IMR-90 (cell line): ENCODE data around the gene GPR142. TPM values are rescaled to one million over a fixed set of nuclear protein-coding genes. Genes with fewer than 3 reads are reported as not detected.

ENCODE experiments used
- ATAC-seq: fragments of 200-7000 bp; cut with Tn5 transposase; 2 replicates; pipeline ENCODE4 v1.9.1; 2020; ENCODE audit warnings: low read depth, mild to moderate bottlenecking, moderate library complexity
- BruUV-seq: library from RNA; stranded (reverse); fragments of 400-500 nt; replicated peaks from 2 replicates; lab custom pipeline; 2021; lab: Mats Ljungman, UMichigan
- CTCF ChIA-PET: fragments of 300-600 bp; formaldehyde crosslinking; extraction: SDS; loops from one replicate; lab custom pipeline; 2021; ENCODE audit warnings: antibody characterized with exemption; lab: Yijun Ruan, JAX
- POLR2A ChIA-PET: fragments of 300-600 bp; sonication (Branson Sonifier 250); formaldehyde crosslinking; loops from one replicate; lab custom pipeline; 2022; ENCODE audit warnings: antibody characterized with exemption; ENCODE audit not compliant: unreplicated experiment; lab: Charles Lee
- DNase-seq: peaks from one replicate; pipeline ENCODE4 v3.0.0; 2013
- H2AFZ ChIP-seq: replicated peaks from 2 replicates; pipeline ENCODE3; 2013; ENCODE audit warnings: low read length, mild to moderate bottlenecking; ENCODE audit not compliant: poor library complexity
- H2AK5ac ChIP-seq: 2 replicates; pipeline ENCODE4 v1.6.1; 2013; ENCODE audit warnings: low read depth, low read length, inconsistent platforms
- H2AK9ac ChIP-seq: replicated peaks from 2 replicates; pipeline ENCODE3; 2013; ENCODE audit warnings: mild to moderate bottlenecking, low read depth, low read length, moderate library complexity; ENCODE audit not compliant: poor library complexity
- H2BK120ac ChIP-seq: 2 replicates; pipeline ENCODE4 v1.6.1; 2013; ENCODE audit warnings: low read depth, low read length, inconsistent platforms
- H2BK15ac ChIP-seq: 3 replicates; pipeline ENCODE4 v1.6.1; 2013; ENCODE audit warnings: low read depth, low read length, inconsistent platforms
- H2BK20ac ChIP-seq: 2 replicates; pipeline ENCODE4 v1.6.1; 2013; ENCODE audit warnings: low read depth, mild to moderate bottlenecking, inconsistent platforms, low read length, moderate library complexity
- H2BK5ac ChIP-seq: 2 replicates; pipeline ENCODE4 v1.6.1; 2013; ENCODE audit warnings: mild to moderate bottlenecking, low read depth, low read length, inconsistent platforms; ENCODE audit not compliant: poor library complexity, severe bottlenecking
- H3K14ac ChIP-seq: replicated peaks from 2 replicates; pipeline ENCODE4 v1.6.1; 2013; ENCODE audit warnings: low read depth, low read length, inconsistent platforms
- H3K18ac ChIP-seq: 2 replicates; pipeline ENCODE4 v1.6.1; 2013; ENCODE audit warnings: low read depth, low read length, control low read depth
- H3K23ac ChIP-seq: 2 replicates; pipeline ENCODE4 v1.6.1; 2013; ENCODE audit warnings: low read depth, low read length, inconsistent platforms
- H3K27ac ChIP-seq: 2 replicates; pipeline ENCODE4 v1.5.1; 2013; ENCODE audit warnings: mild to moderate bottlenecking, control low read depth, low read length; ENCODE audit not compliant: insufficient read depth
- H3K27me3 ChIP-seq: 2 replicates; pipeline ENCODE4 v1.6.1; 2013; ENCODE audit warnings: low read length; ENCODE audit not compliant: control insufficient read depth, insufficient read depth
- H3K36me3 ChIP-seq: 2 replicates; pipeline ENCODE4 v1.6.1; 2013; ENCODE audit warnings: low read length, mixed read lengths; ENCODE audit not compliant: control insufficient read depth, insufficient read depth
- H3K4ac ChIP-seq: 2 replicates; pipeline ENCODE4 v1.6.1; 2013; ENCODE audit warnings: low read depth, low read length, inconsistent platforms
- H3K4me1 ChIP-seq: 2 replicates; pipeline ENCODE4 v1.6.1; 2013; ENCODE audit warnings: low read length, mixed read lengths; ENCODE audit not compliant: control insufficient read depth, insufficient read depth
- H3K4me2 ChIP-seq: 2 replicates; pipeline ENCODE4 v1.6.1; 2013; ENCODE audit warnings: low read depth, mild to moderate bottlenecking, control low read depth, low read length, moderate library complexity
- H3K4me3 ChIP-seq: 2 replicates; pipeline ENCODE4 v1.5.1; 2013; ENCODE audit warnings: low read depth, mild to moderate bottlenecking, control low read depth, low read length, moderate library complexity; ENCODE audit not compliant: insufficient read depth
- H3K56ac ChIP-seq: 2 replicates; pipeline ENCODE4 v1.6.1; 2013; ENCODE audit warnings: low read length, inconsistent platforms; ENCODE audit not compliant: insufficient read depth; ENCODE audit errors: extremely low read depth
- H3K79me1 ChIP-seq, 2 experiments: 2 replicates each; pipeline ENCODE4 v1.6.1; 2013; ENCODE audit warnings: low read length in 2 of 2, inconsistent platforms in 1 of 2, low read depth in 1 of 2
- H3K9ac ChIP-seq: 2 replicates; pipeline ENCODE4 v1.6.1; 2013; ENCODE audit warnings: low read depth, low read length, control low read depth
- H3K9me1 ChIP-seq: 2 replicates; pipeline ENCODE4 v1.6.1; 2013; ENCODE audit warnings: low read length, inconsistent platforms; ENCODE audit not compliant: insufficient read depth
- H3K9me3 ChIP-seq: 2 replicates; pipeline ENCODE4 v1.6.1; 2013; ENCODE audit warnings: low read length; ENCODE audit not compliant: control insufficient read depth, insufficient read depth
- H4K20me1 ChIP-seq: 2 replicates; pipeline ENCODE4 v1.6.1; 2013; ENCODE audit warnings: low read length, inconsistent platforms; ENCODE audit not compliant: insufficient read depth
- H4K5ac ChIP-seq: 2 replicates; pipeline ENCODE4 v1.6.1; 2013; ENCODE audit warnings: mild to moderate bottlenecking, low read depth, low read length, control low read depth
- H4K8ac ChIP-seq, 2 experiments: 2 replicates each; pipeline ENCODE4 v1.6.1; 2013; ENCODE audit warnings: low read depth in 2 of 2, low read length in 2 of 2, control low read depth in 1 of 2, inconsistent platforms in 1 of 2
- H4K91ac ChIP-seq: 2 replicates; pipeline ENCODE4 v1.6.1; 2013; ENCODE audit warnings: low read depth, low read length, inconsistent platforms; ENCODE audit not compliant: insufficient read depth
- BHLHE40 ChIP-seq: fragments of 150-350 bp; IDR thresholded peaks from 2 replicates; pipeline ENCODE4 v1.6.1; 2016; ENCODE audit warnings: mild to moderate bottlenecking, low read depth, low read length
- CEBPB ChIP-seq: IDR thresholded peaks from 2 replicates; pipeline ENCODE4 v1.6.1; 2012; ENCODE audit warnings: low read depth, low read length, improper control_type of control experiment
- CHD1 ChIP-seq: IDR thresholded peaks from 2 replicates; pipeline ENCODE4 v1.6.1; 2012; ENCODE audit warnings: low read depth, low read length, improper control_type of control experiment
- FOS ChIP-seq: fragments of 150-350 bp; IDR thresholded peaks from 2 replicates; pipeline ENCODE4 v1.6.1; 2016; ENCODE audit warnings: low read depth, low read length
- MAFK ChIP-seq: IDR thresholded peaks from 2 replicates; pipeline ENCODE4 v1.6.1; 2012; ENCODE audit warnings: low read depth, low read length, improper control_type of control experiment
- MAZ ChIP-seq: IDR thresholded peaks from 2 replicates; pipeline ENCODE4 v1.6.1; 2012; ENCODE audit warnings: low read depth, mild to moderate bottlenecking, low read length, improper control_type of control experiment, moderate library complexity, borderline replicate concordance
- MXI1 ChIP-seq: IDR thresholded peaks from 2 replicates; pipeline ENCODE4 v1.6.1; 2012; ENCODE audit warnings: low read depth, mild to moderate bottlenecking, low read length, moderate library complexity, borderline replicate concordance
- NFE2L2 ChIP-seq: fragments of 150-350 bp; IDR thresholded peaks from 2 replicates; pipeline ENCODE4 v1.6.1; 2016; ENCODE audit warnings: low read depth, mild to moderate bottlenecking, low read length
- POLR2A ChIP-seq: IDR thresholded peaks from 2 replicates; pipeline ENCODE4 v1.6.1; 2012; ENCODE audit warnings: mild to moderate bottlenecking, low read depth, low read length
- RAD21 ChIP-seq: IDR thresholded peaks from 2 replicates; pipeline ENCODE4 v1.6.1; 2012; ENCODE audit warnings: low read length, improper control_type of control experiment
- RCOR1 ChIP-seq: IDR thresholded peaks from 2 replicates; pipeline ENCODE4 v1.6.1; 2012; ENCODE audit warnings: mild to moderate bottlenecking, low read length, improper control_type of control experiment; ENCODE audit not compliant: insufficient replicate concordance
- RFX5 ChIP-seq: IDR thresholded peaks from 2 replicates; pipeline ENCODE4 v1.8.0; 2012; ENCODE audit warnings: low read depth, mild to moderate bottlenecking, low read length, moderate library complexity
- SMC3 ChIP-seq: fragments of 150-350 bp; IDR thresholded peaks from 2 replicates; pipeline ENCODE4 v1.6.1; 2016; ENCODE audit warnings: low read depth, mild to moderate bottlenecking, antibody characterized with exemption, low read length, moderate library complexity
- WGBS, 2 experiments: methylation state at CpG; one replicate each; pipeline versions ENCODE4 v1.1.5 to v1.1.7; 2013; ENCODE audit warnings: missing lambda C conversion rate in 2 of 2; ENCODE audit not compliant: insufficient read length in 1 of 2; ENCODE audit errors: extremely low coverage in 2 of 2; 5-methylcytosine and 5-hydroxymethylcytosine counted together
- dilution Hi-C: fragments of 300-500 bp; cut with HindIII; formaldehyde crosslinking; loops from one replicate; pipeline ENCODE4 v1.14.3; 2018; ENCODE audit warnings: low sequenced_read_pairs; ENCODE audit not compliant: unreplicated experiment
- in situ Hi-C: fragments of 300-500 bp; cut with MboI; formaldehyde crosslinking; loops from 3 replicates; pipeline ENCODE4 v1.14.3; 2019; ENCODE audit warnings: low sequenced_read_pairs, inconsistent platforms, mixed read lengths
- intact Hi-C: fragments of 100-400 bp; cut with micrococcal nuclease; formaldehyde crosslinking; loops from 2 replicates; pipeline ENCODE4 v1.10.0; 2022
- polyA plus RNA-seq, 3 experiments: library from polyadenylated mRNA; depleted of rRNA; stranded (reverse); fragments of >200 nt; gene quantifications; 2 replicates each; pipeline ENCODE4 v1.2.3, GENCODE V29; 2012; ENCODE audit warnings: low replicate concordance in 1 of 3
- total RNA-seq: library from RNA; depleted of rRNA; stranded (reverse); fragments of >200 nt; gene quantifications from 2 replicates; pipeline ENCODE4 v1.2.3, GENCODE V29; 2012
- TF ChIP-seq, protein P1 (sequence below): fragments of 150-350 bp; IDR thresholded peaks from 2 replicates; pipeline ENCODE4 v1.6.1; 2016; ENCODE audit warnings: low read depth, mild to moderate bottlenecking, low read length, moderate library complexity, borderline replicate concordance
- TF ChIP-seq, protein P2 (sequence below): conservative IDR thresholded peaks from 2 replicates; pipeline ENCODE4 v1.5.1; 2012; ENCODE audit warnings: mild to moderate bottlenecking, low read depth, low read length, improper control_type of control experiment
- TF ChIP-seq, protein P3 (sequence below): fragments of 150-350 bp; IDR thresholded peaks from 2 replicates; pipeline ENCODE4 v1.6.1; 2017; ENCODE audit warnings: mild to moderate bottlenecking, antibody characterized with exemption, low read length, low read depth

The GPR142 gene
- total and polyA plus RNA-seq, 2 of the 4 experiments (the other 2 are of a cell fraction) = not detected

DNA sequence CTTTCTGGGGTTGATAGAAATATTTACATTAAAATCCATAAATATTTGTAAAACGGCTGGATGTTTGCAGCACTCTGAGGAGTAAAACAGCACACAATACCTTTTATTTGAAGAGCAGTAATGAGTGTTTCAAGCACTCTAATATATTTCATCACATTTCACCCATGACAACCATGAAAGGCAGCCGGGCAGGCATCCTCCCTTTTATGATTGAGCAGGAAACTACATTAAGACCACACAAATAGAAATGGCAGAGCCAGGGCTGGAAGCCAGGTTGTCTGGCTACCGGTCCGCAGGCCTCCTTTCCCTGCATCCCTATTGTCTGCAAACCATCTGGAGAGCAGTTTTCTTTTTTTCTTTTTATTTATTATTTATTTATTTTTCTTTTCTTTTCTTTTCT, 41.5 kb downstream of the GPR142 start:
- in situ Hi-C loops = no loop called here
- intact Hi-C loops = no loop called here
- no peak overlapping the region for H2BK120ac ChIP-seq
- no peak overlapping the region for H3K4me3 ChIP-seq
- no TSS peak for BruUV-seq
- H3K36me3 ChIP-seq = no peaks in the 10 kb centered on the region
- CTCF ChIA-PET = no interaction called here
- H2AFZ ChIP-seq = no peak overlapping the region
- H2BK15ac ChIP-seq = no peak overlapping the region
- ATAC-seq (no peak), DNase-seq (no peak)
- no peaks in the 10 kb centered on the region for H3K27me3 ChIP-seq
- no peak overlapping the region for H2BK5ac ChIP-seq
- H3K9ac ChIP-seq = no peak overlapping the region
- no peak overlapping the region for H3K18ac ChIP-seq
- no peaks in the 10 kb centered on the region for H4K20me1 ChIP-seq
- H3K9me3 ChIP-seq = peaks cover 26% of the 10 kb centered on the region
- TF ChIP-seq, protein P1, sequence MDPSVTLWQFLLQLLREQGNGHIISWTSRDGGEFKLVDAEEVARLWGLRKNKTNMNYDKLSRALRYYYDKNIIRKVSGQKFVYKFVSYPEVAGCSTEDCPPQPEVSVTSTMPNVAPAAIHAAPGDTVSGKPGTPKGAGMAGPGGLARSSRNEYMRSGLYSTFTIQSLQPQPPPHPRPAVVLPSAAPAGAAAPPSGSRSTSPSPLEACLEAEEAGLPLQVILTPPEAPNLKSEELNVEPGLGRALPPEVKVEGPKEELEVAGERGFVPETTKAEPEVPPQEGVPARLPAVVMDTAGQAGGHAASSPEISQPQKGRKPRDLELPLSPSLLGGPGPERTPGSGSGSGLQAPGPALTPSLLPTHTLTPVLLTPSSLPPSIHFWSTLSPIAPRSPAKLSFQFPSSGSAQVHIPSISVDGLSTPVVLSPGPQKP = no peak
- TF ChIP-seq SMC3 = no peak
- no peak for TF ChIP-seq FOS
- TF ChIP-seq MXI1 = no peak
- TF ChIP-seq BHLHE40 = no peak
- no peak for TF ChIP-seq RAD21
- TF ChIP-seq POLR2A = no peak
- no peak for TF ChIP-seq CHD1
- TF ChIP-seq, protein P2, sequence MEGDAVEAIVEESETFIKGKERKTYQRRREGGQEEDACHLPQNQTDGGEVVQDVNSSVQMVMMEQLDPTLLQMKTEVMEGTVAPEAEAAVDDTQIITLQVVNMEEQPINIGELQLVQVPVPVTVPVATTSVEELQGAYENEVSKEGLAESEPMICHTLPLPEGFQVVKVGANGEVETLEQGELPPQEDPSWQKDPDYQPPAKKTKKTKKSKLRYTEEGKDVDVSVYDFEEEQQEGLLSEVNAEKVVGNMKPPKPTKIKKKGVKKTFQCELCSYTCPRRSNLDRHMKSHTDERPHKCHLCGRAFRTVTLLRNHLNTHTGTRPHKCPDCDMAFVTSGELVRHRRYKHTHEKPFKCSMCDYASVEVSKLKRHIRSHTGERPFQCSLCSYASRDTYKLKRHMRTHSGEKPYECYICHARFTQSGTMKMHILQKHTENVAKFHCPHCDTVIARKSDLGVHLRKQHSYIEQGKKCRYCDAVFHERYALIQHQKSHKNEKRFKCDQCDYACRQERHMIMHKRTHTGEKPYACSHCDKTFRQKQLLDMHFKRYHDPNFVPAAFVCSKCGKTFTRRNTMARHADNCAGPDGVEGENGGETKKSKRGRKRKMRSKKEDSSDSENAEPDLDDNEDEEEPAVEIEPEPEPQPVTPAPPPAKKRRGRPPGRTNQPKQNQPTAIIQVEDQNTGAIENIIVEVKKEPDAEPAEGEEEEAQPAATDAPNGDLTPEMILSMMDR = no peak
- no peak for TF ChIP-seq NFE2L2
- no peak for TF ChIP-seq RCOR1
- TF ChIP-seq MAZ = no peak
- TF ChIP-seq, protein P3, sequence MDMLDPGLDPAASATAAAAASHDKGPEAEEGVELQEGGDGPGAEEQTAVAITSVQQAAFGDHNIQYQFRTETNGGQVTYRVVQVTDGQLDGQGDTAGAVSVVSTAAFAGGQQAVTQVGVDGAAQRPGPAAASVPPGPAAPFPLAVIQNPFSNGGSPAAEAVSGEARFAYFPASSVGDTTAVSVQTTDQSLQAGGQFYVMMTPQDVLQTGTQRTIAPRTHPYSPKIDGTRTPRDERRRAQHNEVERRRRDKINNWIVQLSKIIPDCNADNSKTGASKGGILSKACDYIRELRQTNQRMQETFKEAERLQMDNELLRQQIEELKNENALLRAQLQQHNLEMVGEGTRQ = no peak
- no peak for TF ChIP-seq CEBPB
- TF ChIP-seq MAFK = no peak
- TF ChIP-seq RFX5 = no peak
- no peak overlapping the region for H3K14ac ChIP-seq
- no peak overlapping the region for H3K56ac ChIP-seq
- no peak overlapping the region for H2AK5ac ChIP-seq
- no peak overlapping the region for H3K23ac ChIP-seq
- H4K8ac ChIP-seq = no peak overlapping the region
- H3K9me1 ChIP-seq = no peaks in the 10 kb centered on the region
- H2BK20ac ChIP-seq = no peak overlapping the region
- no peak overlapping the region for H2AK9ac ChIP-seq
- no peak overlapping the region for H4K5ac ChIP-seq
- H3K27ac ChIP-seq = no peak overlapping the region
- no peaks in the 10 kb centered on the region for H3K79me1 ChIP-seq
- dilution Hi-C loops = no loop called here
- POLR2A ChIA-PET = no interaction called here
- H3K4me1 ChIP-seq = no peaks in the 10 kb centered on the region
- no peak overlapping the region for H3K4ac ChIP-seq
- WGBS, 2 experiments = no CpG with 5 or more reads among the region's 4 CpGs
- no peak overlapping the region for H3K4me2 ChIP-seq
- H4K91ac ChIP-seq = no peak overlapping the region
